Stimulated activated CD4-positive, alpha-beta T cell treated with anti-CD3 and anti-CD28 coated beads, Interleukin-1b, Interleukin-23, amount 100 ng/mL, for 4 hours (primary cell): ENCODE data around the gene PEX16.
A peak's percentile ranks its signal among the peaks of the same experiment; 100 is the strongest.

Experiments used
- DNase-seq, 2 donors: peaks; one replicate each; pipeline ENCODE4 v3.0.0-alpha.2; 2020; ENCODE audit warnings: low read depth in 2 of 2

The PEX16 gene

GRCh38 chr11:45877221-45877620, 40.5 kb downstream of the PEX16 start:
- DNase-seq, result no peak

DNA sequence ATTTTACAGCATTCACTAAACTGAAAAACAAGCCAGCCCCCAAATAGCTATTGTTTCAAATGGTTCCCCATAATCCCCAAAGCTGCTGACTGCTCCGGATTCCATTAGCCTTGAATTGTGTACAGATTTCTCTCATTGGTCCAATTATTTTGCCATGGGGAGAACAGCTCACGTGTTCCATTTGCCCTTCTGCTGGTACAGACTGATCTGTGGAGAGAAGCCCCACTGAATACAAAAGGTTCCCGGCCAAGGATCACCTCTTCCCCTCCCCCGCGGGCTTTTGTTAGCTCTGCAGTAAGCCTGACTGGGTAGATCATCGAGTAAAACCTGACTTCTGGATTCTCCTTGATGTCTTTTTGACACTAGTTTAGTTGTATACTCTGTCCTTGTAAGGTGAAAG, 41.3 kb downstream of the PEX16 start:
- no peak for DNase-seq

- peak in 1 of 2 donors; percentile 10 for DNase-seq
Measured at GRCh38 chr11:45872651-45873356, 44.9 kb downstream of the PEX16 start.

GRCh38 chr11:45871638-45872037, 46.0 kb downstream of the PEX16 start:
- no peak for DNase-seq

DNA sequence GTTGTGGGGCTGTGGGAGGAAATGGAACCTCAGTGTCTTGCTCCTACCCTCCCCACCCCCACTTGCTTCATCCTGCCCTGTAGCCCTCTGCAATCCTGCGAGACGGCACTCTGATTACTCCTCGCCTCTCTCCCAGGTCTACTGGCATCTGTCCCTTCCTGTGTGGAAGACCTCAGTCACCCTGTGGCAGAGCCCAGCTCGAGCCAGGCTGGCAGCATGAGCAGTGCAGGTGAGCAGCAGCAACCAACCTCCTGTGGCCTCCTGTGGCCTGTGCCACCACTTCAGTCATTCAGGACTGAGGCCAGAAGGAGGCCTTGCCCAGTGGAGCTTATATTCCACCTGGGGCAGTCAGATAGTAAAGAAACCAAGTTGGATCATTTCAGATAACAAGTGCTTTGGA, 47.0 kb downstream of the PEX16 start:
- DNase-seq, result no peak

DNA sequence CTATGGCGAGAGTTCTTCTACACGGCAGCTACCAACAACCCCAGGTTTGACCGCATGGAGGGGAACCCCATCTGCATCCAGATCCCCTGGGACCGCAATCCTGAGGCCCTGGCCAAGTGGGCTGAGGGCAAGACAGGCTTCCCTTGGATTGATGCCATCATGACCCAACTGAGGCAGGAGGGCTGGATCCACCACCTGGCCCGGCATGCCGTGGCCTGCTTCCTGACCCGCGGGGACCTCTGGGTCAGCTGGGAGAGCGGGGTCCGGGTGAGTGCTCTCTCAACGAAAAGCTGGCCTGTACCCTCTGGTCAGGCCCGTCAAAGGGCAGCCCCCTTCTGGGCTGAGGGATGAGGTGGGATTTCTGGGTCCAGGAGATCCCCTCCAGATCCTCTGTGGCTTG, 48.1 kb downstream of the PEX16 start:
- DNase-seq, result no peak

DNA sequence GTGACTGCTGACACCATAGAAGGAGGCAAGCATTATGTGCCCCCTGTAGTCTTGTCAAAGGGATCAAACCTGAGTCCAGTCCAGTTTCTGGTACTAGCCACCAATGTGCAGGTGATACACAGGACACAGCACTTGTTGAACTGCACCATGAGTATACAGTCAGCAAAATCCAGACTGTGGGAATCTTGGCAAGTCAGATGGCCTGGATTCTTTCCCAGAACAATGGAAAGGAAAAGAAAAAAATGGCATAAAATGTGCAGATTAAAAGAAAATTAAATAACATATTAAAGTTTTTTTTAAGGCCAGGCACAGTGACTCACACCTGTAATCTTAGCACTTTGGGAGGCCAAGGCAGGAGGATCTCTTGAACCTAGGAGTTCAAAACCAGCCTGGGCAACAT, 53.6 kb downstream of the PEX16 start:
- no peak for DNase-seq

GRCh38 chr11:45860764-45861510, 56.7 kb downstream of the PEX16 start:
- no peak for DNase-seq

GRCh38 chr11:45860348-45860747, 57.3 kb downstream of the PEX16 start:
- DNase-seq, result no peak
